NT2/D1 (cell line): ENCODE data around the gene IL4R.

Experiments
- SUZ12 ChIP-seq: IDR thresholded peaks from 2 replicates; pipeline ENCODE4 v1.6.1; 2011; ENCODE audit not compliant: insufficient read length, insufficient read depth; ENCODE audit errors: extremely low read depth
- YY1 ChIP-seq: IDR thresholded peaks from 2 replicates; pipeline ENCODE4 v1.6.1; 2011; ENCODE audit not compliant: insufficient read length, insufficient read depth
- ZNF274 ChIP-seq: IDR thresholded peaks from 2 replicates; pipeline ENCODE4 v1.6.1; 2011; ENCODE audit warnings: mild to moderate bottlenecking, low read depth, low read length

DNA sequence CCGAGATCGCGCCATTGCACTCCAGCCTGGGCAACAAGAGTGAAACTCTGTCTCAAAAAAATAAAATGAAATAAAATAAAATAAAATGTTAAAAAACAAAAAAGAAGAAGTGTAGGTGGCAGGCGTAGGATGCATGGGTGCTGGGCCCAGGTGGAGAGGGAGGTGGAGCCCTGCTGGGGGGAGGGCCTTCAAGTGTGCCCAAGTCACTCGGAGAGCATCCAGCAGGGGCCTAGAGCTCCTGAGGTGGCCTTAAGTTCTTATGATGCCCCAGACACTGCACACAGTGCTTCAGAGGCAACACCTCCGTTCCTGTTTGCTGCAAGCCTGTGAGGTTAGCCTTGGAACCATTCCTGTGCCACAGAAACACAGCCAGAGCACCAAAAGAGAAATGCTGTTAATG, 23.2 kb downstream of the IL4R start:
- no peak for TF ChIP-seq YY1
- TF ChIP-seq ZNF274, result no peak
- no peak for TF ChIP-seq SUZ12
